Keratinocyte (primary cell): ENCODE results near the gene TMEM88. TPM values are rescaled to one million over a fixed set of nuclear protein-coding genes. Genes with fewer than 3 reads are reported as not detected.

Experiments
- DNase-seq: peaks from one replicate; pipeline ENCODE4 v3.0.0-alpha.2; 2011; ENCODE audit warnings: low read depth, missing footprints, low spot score
- FAIRE-seq: peaks from 2 replicates; lab custom pipeline; 2011; peaks lifted over from hg19 to GRCh38; lab: Jason Lieb, UNC
- H2AFZ ChIP-seq: 2 replicates; pipeline ENCODE4 v1.6.0; 2012; ENCODE audit warnings: low read length, control low read depth, inconsistent platforms; ENCODE audit not compliant: control insufficient read depth
- H3K27ac ChIP-seq: 2 replicates; pipeline ENCODE4 v1.5.1; 2011; ENCODE audit warnings: low read length; ENCODE audit not compliant: control insufficient read depth, insufficient read depth
- H3K27me3 ChIP-seq: 3 replicates; pipeline ENCODE4 v1.6.0; 2011; ENCODE audit warnings: low read length; ENCODE audit not compliant: control insufficient read depth, insufficient read depth; ENCODE audit errors: extremely low read depth
- H3K36me3 ChIP-seq, 2 experiments: 2 replicates in 1 of 2; 3 replicates in 1 of 2; pipeline ENCODE4 v1.5.1; 2011; ENCODE audit warnings: low read length in 2 of 2, mild to moderate bottlenecking in 1 of 2; ENCODE audit not compliant: control insufficient read depth in 2 of 2, insufficient read depth in 2 of 2; ENCODE audit errors: extremely low read depth in 1 of 2
- H3K4me1 ChIP-seq: 3 replicates; pipeline ENCODE4 v1.5.1; 2011; ENCODE audit warnings: low read length; ENCODE audit not compliant: control insufficient read depth, insufficient read depth; ENCODE audit errors: extremely low read depth
- H3K4me2 ChIP-seq: 3 replicates; pipeline ENCODE4 v1.6.0; 2011; ENCODE audit warnings: low read depth, low read length; ENCODE audit not compliant: control insufficient read depth, insufficient read depth; ENCODE audit errors: extremely low read depth
- H3K4me3 ChIP-seq, 3 experiments: fragments of 200-600 bp in 1 of 3; sonication (generic) in 1 of 3; 2 replicates in 2 of 3; 3 replicates in 1 of 3; pipeline ENCODE4 v1.5.1; 2011 to 2016; ENCODE audit warnings: low read length in 3 of 3, mild to moderate bottlenecking in 3 of 3, control low read depth in 2 of 3, inconsistent platforms in 1 of 3, low read depth in 1 of 3, mixed read lengths in 1 of 3, mixed run types in 1 of 3, moderate library complexity in 1 of 3; ENCODE audit not compliant: control insufficient read depth in 2 of 3, insufficient read depth in 2 of 3; ENCODE audit errors: extremely low read depth in 1 of 3
- H3K79me2 ChIP-seq: 2 replicates; pipeline ENCODE4 v1.6.0; 2012; ENCODE audit warnings: low read length; ENCODE audit not compliant: control insufficient read depth, insufficient read depth
- H3K9ac ChIP-seq: 3 replicates; pipeline ENCODE4 v1.6.0; 2011; ENCODE audit warnings: low read length; ENCODE audit not compliant: control insufficient read depth, insufficient read depth; ENCODE audit errors: extremely low read depth
- H3K9me1 ChIP-seq: 3 replicates; pipeline ENCODE4 v1.6.0; 2011; ENCODE audit warnings: low read length; ENCODE audit not compliant: control insufficient read depth, insufficient read depth; ENCODE audit errors: extremely low read depth
- H3K9me3 ChIP-seq: 2 replicates; pipeline ENCODE4 v1.5.1; 2012; ENCODE audit warnings: low read depth, low read length; ENCODE audit not compliant: control insufficient read depth
- H4K20me1 ChIP-seq: 3 replicates; pipeline ENCODE4 v1.6.0; 2011; ENCODE audit warnings: low read length; ENCODE audit not compliant: control insufficient read depth, insufficient read depth; ENCODE audit errors: extremely low read depth
- CTCF ChIP-seq, 3 experiments: IDR thresholded peaks in 1 of 3; conservative IDR thresholded peaks in 1 of 3; optimal IDR thresholded peaks in 1 of 3; 2 replicates in 2 of 3; 3 replicates in 1 of 3; pipeline versions ENCODE3 to v1.5.1; 2011; ENCODE audit warnings: low read length in 3 of 3, mild to moderate bottlenecking in 3 of 3, moderate library complexity in 2 of 3, control low read depth in 1 of 3, inconsistent platforms in 1 of 3; ENCODE audit not compliant: insufficient read depth in 2 of 3; ENCODE audit errors: extremely low read depth in 1 of 3
- EZH2 ChIP-seq: IDR thresholded peaks from one replicate; pipeline ENCODE4 v1.6.1; 2012; ENCODE audit warnings: inconsistent platforms, mild to moderate bottlenecking, low read length, moderate library complexity
- dilution Hi-C: fragments of 300-500 bp; cut with MboI; formaldehyde crosslinking; loops from one replicate; pipeline ENCODE4 v1.7.0; 2020; ENCODE audit warnings: low sequenced_read_pairs; ENCODE audit not compliant: extremely low pct_ligation_motif_present
- polyA plus RNA-seq, 5 experiments: library from polyadenylated mRNA; depleted of rRNA in 3 of 5; stranded (reverse) in 3 of 5; stranded (forward) in 1 of 5; unstranded in 1 of 5; fragments of >200 nt; gene quantifications; 1 replicate in 1 of 5; 2 replicates in 3 of 5; 3 replicates in 1 of 5; pipeline versions ENCODE4 v1.2.1 to v1.2.3, GENCODE V29; 2011 to 2012; ENCODE audit warnings: missing spikeins in 2 of 5, low read depth in 1 of 5, low replicate concordance in 1 of 5

TMEM88 gene
- polyA plus RNA-seq, 1 donor (not counting 4 experiments of a cell fraction or from before 2014, with no cell fraction given) = 0.45 TPM

- Histone ChIP-seq H2AFZ (peak overlapping the region; percentile 67), H3K36me3 (peaks cover 7 to 13% of the 10 kb centered on the region in 2 experiments), H3K4me3 (peak overlapping the region; percentile 67 to 98 (median 97)), H3K27me3 (no peaks in the 10 kb centered on the region), H4K20me1 (peaks cover 3% of the 10 kb centered on the region), H3K79me2 (peaks cover 26% of the 10 kb centered on the region), H3K9me1 (no peaks in the 10 kb centered on the region), H3K27ac (peak overlapping the region; percentile 99), H3K4me1 (peaks cover 54% of the 10 kb centered on the region), H3K9me3 (no peaks in the 10 kb centered on the region), H3K9ac (peak overlapping the region; percentile 99), H3K4me2 (peak overlapping the region; percentile 99)
- DNase-seq (no peak), FAIRE-seq (peak; percentile 74)
- dilution Hi-C loops = no loop called here
- no peak for TF ChIP-seq EZH2
- peak in 1 of 3 experiments; percentile 67 for TF ChIP-seq CTCF (optimal IDR thresholded peaks at IDR 0.05 in 1 of 3, IDR thresholded peaks at IDR 0.05 in 1 of 3, conservative IDR thresholded peaks at IDR 0.05 in 1 of 3; ENCODE audit: extremely low read depth in 1 of 3, insufficient read depth in 2 of 3, low read length in 3 of 3)
Observed at GRCh38 chr17:7841396-7841914, 13.4 kb upstream of the TMEM88 start.

GRCh38 chr17:7841915-7842379, 12.9 kb upstream of the TMEM88 start:
- peak overlapping the region; percentile 99 for H3K4me2 ChIP-seq
- no peaks in the 10 kb centered on the region for H3K9me3 ChIP-seq
- H3K27me3 ChIP-seq = no peaks in the 10 kb centered on the region
- peak overlapping the region; percentile 67 for H2AFZ ChIP-seq
- peak overlapping the region; percentile 99 for H3K27ac ChIP-seq
- TF ChIP-seq EZH2 (no peak), CTCF (optimal IDR thresholded peaks at IDR 0.05 in 1 of 3, IDR thresholded peaks at IDR 0.05 in 1 of 3, conservative IDR thresholded peaks at IDR 0.05 in 1 of 3; ENCODE audit: extremely low read depth in 1 of 3, insufficient read depth in 2 of 3, low read length in 3 of 3) (no peak)
- FAIRE-seq (peak; percentile 39), DNase-seq (no peak)
- H3K79me2 ChIP-seq = peaks cover 28% of the 10 kb centered on the region
- no peaks in the 10 kb centered on the region for H3K9me1 ChIP-seq
- H4K20me1 ChIP-seq = peaks cover 3% of the 10 kb centered on the region
- H3K9ac ChIP-seq = peak overlapping the region; percentile 99
- H3K4me1 ChIP-seq = peaks cover 53% of the 10 kb centered on the region
- H3K4me3 ChIP-seq = peak overlapping the region; percentile 67 to 98 (median 97)
- peaks cover 9 to 13% of the 10 kb centered on the region in 2 experiments for H3K36me3 ChIP-seq
- dilution Hi-C loops = no loop called here
